HL-60 (cell line): ENCODE results near the gene MVK.

Experiments
- DNase-seq, 2 experiments: peaks; one replicate each; pipeline ENCODE4 v3.0.0-alpha.2; 2010 to 2020; ENCODE audit warnings: low read depth in 1 of 2, low spot score in 1 of 2
- H3K27ac ChIP-seq: fragments of 250-450 bp; sonication (Bioruptor Pico); replicated peaks from 2 replicates; pipeline ENCODE4 v1.5.1; 2020; ENCODE audit warnings: mild to moderate bottlenecking, moderate library complexity
- H3K27me3 ChIP-seq: fragments of 250-450 bp; sonication (Bioruptor Pico); 2 replicates; pipeline ENCODE4 v1.5.1; 2021; ENCODE audit warnings: mild to moderate bottlenecking, moderate library complexity; ENCODE audit not compliant: insufficient read depth, poor library complexity, severe bottlenecking
- H3K4me3 ChIP-seq: replicated peaks from 2 replicates; pipeline ENCODE4 v1.5.1; 2011; ENCODE audit warnings: mild to moderate bottlenecking, control low read depth, low read length; ENCODE audit not compliant: insufficient read depth
- GABPA ChIP-seq: IDR thresholded peaks from 2 replicates; pipeline ENCODE4 v1.6.1; 2012; ENCODE audit warnings: low read depth
- POLR2AphosphoS5 ChIP-seq: IDR thresholded peaks from 2 replicates; pipeline ENCODE4 v1.6.1; 2012; ENCODE audit warnings: low read depth
- SPI1 ChIP-seq: IDR thresholded peaks from 2 replicates; pipeline ENCODE4 v1.6.1; 2012; ENCODE audit warnings: low read depth, mild to moderate bottlenecking, borderline replicate concordance
- TF ChIP-seq, protein P1 (sequence below): IDR thresholded peaks from 2 replicates; pipeline ENCODE4 v1.6.1; 2012; ENCODE audit warnings: low read depth; ENCODE audit not compliant: insufficient replicate concordance
- TF ChIP-seq, protein P2 (sequence below): IDR thresholded peaks from one replicate; pipeline ENCODE4 v1.5.1; 2011; ENCODE audit warnings: low read length, control low read depth, inconsistent platforms; ENCODE audit not compliant: insufficient read depth

The MVK gene

DNA sequence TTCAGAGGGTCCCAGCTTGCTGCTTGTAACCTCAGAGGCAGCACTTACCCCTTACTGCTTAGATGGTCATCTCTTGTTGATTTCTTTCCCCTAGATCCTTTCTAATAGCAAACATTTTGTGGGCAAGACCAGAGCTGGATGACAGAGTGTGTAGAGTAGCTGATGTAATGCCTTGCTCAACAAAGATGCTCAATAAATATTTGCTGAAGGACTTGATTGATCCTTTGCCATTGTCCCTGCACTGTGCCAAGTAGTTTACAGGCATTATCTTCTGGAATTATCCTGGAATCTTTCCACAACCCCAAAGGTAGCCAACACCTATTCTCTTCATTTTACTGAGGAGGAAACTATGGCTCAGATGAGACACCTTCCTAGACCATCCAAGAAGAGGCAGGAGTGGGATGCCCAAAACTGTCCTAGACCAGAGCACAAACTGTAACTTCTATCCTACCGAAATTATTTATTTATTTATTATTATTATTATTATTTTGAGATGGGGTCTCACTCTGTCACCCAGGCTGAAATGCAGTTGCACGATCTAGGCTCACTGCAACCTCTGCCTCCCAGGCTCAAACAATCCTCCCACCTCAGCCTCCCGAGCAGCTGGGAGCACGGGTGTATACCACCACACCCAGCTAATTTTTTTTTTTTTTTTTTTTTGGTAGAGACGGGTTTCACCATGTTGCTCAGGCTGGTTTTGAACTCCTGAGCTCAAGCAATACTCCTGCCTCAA is 1.7 kb upstream of the MVK start:
- no peak for TF ChIP-seq POLR2AphosphoS5
- TF ChIP-seq, protein P1, sequence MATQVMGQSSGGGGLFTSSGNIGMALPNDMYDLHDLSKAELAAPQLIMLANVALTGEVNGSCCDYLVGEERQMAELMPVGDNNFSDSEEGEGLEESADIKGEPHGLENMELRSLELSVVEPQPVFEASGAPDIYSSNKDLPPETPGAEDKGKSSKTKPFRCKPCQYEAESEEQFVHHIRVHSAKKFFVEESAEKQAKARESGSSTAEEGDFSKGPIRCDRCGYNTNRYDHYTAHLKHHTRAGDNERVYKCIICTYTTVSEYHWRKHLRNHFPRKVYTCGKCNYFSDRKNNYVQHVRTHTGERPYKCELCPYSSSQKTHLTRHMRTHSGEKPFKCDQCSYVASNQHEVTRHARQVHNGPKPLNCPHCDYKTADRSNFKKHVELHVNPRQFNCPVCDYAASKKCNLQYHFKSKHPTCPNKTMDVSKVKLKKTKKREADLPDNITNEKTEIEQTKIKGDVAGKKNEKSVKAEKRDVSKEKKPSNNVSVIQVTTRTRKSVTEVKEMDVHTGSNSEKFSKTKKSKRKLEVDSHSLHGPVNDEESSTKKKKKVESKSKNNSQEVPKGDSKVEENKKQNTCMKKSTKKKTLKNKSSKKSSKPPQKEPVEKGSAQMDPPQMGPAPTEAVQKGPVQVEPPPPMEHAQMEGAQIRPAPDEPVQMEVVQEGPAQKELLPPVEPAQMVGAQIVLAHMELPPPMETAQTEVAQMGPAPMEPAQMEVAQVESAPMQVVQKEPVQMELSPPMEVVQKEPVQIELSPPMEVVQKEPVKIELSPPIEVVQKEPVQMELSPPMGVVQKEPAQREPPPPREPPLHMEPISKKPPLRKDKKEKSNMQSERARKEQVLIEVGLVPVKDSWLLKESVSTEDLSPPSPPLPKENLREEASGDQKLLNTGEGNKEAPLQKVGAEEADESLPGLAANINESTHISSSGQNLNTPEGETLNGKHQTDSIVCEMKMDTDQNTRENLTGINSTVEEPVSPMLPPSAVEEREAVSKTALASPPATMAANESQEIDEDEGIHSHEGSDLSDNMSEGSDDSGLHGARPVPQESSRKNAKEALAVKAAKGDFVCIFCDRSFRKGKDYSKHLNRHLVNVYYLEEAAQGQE, result no peak
- TF ChIP-seq, protein P2, sequence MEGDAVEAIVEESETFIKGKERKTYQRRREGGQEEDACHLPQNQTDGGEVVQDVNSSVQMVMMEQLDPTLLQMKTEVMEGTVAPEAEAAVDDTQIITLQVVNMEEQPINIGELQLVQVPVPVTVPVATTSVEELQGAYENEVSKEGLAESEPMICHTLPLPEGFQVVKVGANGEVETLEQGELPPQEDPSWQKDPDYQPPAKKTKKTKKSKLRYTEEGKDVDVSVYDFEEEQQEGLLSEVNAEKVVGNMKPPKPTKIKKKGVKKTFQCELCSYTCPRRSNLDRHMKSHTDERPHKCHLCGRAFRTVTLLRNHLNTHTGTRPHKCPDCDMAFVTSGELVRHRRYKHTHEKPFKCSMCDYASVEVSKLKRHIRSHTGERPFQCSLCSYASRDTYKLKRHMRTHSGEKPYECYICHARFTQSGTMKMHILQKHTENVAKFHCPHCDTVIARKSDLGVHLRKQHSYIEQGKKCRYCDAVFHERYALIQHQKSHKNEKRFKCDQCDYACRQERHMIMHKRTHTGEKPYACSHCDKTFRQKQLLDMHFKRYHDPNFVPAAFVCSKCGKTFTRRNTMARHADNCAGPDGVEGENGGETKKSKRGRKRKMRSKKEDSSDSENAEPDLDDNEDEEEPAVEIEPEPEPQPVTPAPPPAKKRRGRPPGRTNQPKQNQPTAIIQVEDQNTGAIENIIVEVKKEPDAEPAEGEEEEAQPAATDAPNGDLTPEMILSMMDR, result no peak
- TF ChIP-seq GABPA, result no peak
- no peak for TF ChIP-seq SPI1
- DNase-seq, result no peak
- no peak overlapping the region for H3K4me3 ChIP-seq

DNA sequence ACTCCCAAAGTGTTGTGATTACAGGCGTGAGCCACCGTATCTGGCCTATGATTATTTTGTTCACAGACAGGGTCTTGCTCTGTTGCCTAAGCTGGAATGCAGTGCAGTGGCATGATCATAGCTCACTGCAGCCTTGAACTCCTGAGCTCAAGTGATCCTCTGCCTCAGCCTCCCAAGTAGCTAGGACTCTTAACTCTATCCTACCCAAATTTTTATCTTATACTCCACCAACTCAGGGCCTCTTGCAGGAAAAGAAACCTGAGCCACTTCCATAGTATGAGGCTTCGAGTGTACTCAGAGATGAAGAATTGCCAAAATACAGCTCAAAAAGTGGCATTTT is 1.1 kb upstream of the MVK start:
- DNase-seq, result no peak
- Histone ChIP-seq H3K4me3 (peak overlapping the region; percentile 67), H3K27ac (peak overlapping the region; percentile 94), H3K27me3 (no peaks in the 10 kb centered on the region)
- TF ChIP-seq, protein P1, result no peak
- TF ChIP-seq SPI1 (no peak), POLR2AphosphoS5 (no peak), GABPA (no peak)
- TF ChIP-seq, protein P2, result no peak

More for the DNA sequence above, 1.7 kb upstream of the MVK start:
- H3K27me3 ChIP-seq, result no peaks in the 10 kb centered on the region
- no peak overlapping the region; the same call in 1 of the 2 replicates for H3K27ac ChIP-seq

DNA sequence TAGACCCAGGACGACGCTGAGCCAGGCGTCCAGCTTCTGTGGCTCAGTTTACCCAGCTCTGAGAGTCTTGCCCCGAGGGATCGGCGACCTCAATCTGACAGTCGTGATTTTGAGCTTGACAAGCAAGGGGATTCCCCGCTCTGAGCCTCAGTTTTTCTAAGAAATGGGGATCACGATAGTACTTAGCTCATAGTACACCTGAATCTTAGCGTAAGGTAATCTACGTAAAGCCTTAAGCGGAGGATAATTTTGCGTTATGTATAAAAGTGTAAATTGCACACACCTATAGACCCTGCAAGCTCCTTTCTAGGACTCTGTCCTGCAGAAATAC is 285 bp downstream of the MVK start:
- Histone ChIP-seq H3K27ac (peak overlapping the region; percentile 39), H3K27me3 (no peaks in the 10 kb centered on the region), H3K4me3 (peak overlapping the region; percentile 73)
- no peak for DNase-seq
- TF ChIP-seq POLR2AphosphoS5, result no peak
- TF ChIP-seq, protein P2, result no peak
- TF ChIP-seq GABPA, result no peak
- no peak for TF ChIP-seq SPI1
- TF ChIP-seq, protein P1, result no peak
